ENCODE data around the gene PDE4B. TPM values are rescaled to one million over a fixed set of nuclear protein-coding genes. Genes with fewer than 3 reads are reported as not detected.

The PDE4B gene
- polyA plus RNA-seq, 1 donor, result 9.3 TPM

- Histone ChIP-seq H3K36me3 (ENCODE audit: control insufficient read depth, insufficient read depth, low read length) (no peaks in the 10 kb centered on the region), H3K4me1 (ENCODE audit: control insufficient read depth, insufficient read depth, low read length) (no peaks in the 10 kb centered on the region), H3K9me3 (ENCODE audit: control insufficient read depth, low read depth, low read length) (no peaks in the 10 kb centered on the region), H3K27ac (ENCODE audit: low read length) (no peak overlapping the region), H3K4me3 (ENCODE audit: low read length) (no peak overlapping the region), H3K27me3 (ENCODE audit: control insufficient read depth, insufficient read depth, low read length) (no peaks in the 10 kb centered on the region)
- WGBS (ENCODE audit: insufficient coverage, low lambda C conversion rate), result no CpG with 5 or more reads among the region's 1 CpG
- no peak for DNase-seq
Observed at GRCh38 chr1:65904681-65905083, 112.0 kb downstream of the PDE4B start.

- no peaks in the 10 kb centered on the region for H3K27me3 ChIP-seq (ENCODE audit: control insufficient read depth, insufficient read depth, low read length)
- no peak for DNase-seq
- no peaks in the 10 kb centered on the region for H3K4me1 ChIP-seq (ENCODE audit: control insufficient read depth, insufficient read depth, low read length)
- no CpG with 5 or more reads among the region's 2 CpGs for WGBS (ENCODE audit: insufficient coverage, low lambda C conversion rate)
- no peak overlapping the region for H3K27ac ChIP-seq (ENCODE audit: low read length)
- no peak overlapping the region for H3K4me3 ChIP-seq (ENCODE audit: low read length)
- H3K9me3 ChIP-seq (ENCODE audit: control insufficient read depth, low read depth, low read length), result no peaks in the 10 kb centered on the region
- no peaks in the 10 kb centered on the region for H3K36me3 ChIP-seq (ENCODE audit: control insufficient read depth, insufficient read depth, low read length)
Observed at GRCh38 chr1:65910432-65910831, 117.7 kb downstream of the PDE4B start.

- no peak for DNase-seq
- no peaks in the 10 kb centered on the region for H3K9me3 ChIP-seq (ENCODE audit: control insufficient read depth, low read depth, low read length)
- no peak overlapping the region for H3K4me3 ChIP-seq (ENCODE audit: low read length)
- no peaks in the 10 kb centered on the region for H3K27me3 ChIP-seq (ENCODE audit: control insufficient read depth, insufficient read depth, low read length)
- H3K36me3 ChIP-seq (ENCODE audit: control insufficient read depth, insufficient read depth, low read length), result no peaks in the 10 kb centered on the region
- H3K4me1 ChIP-seq (ENCODE audit: control insufficient read depth, insufficient read depth, low read length), result no peaks in the 10 kb centered on the region
- 100% methylated on average over 1 of the region's 2 CpGs for WGBS (ENCODE audit: insufficient coverage, low lambda C conversion rate)
- no peak overlapping the region for H3K27ac ChIP-seq (ENCODE audit: low read length)
Observed at GRCh38 chr1:65911679-65912078, 119.0 kb downstream of the PDE4B start.

- no CpG with 5 or more reads among the region's 4 CpGs for WGBS (ENCODE audit: insufficient coverage, low lambda C conversion rate)
- no peaks in the 10 kb centered on the region for H3K36me3 ChIP-seq (ENCODE audit: control insufficient read depth, insufficient read depth, low read length)
- no peaks in the 10 kb centered on the region for H3K9me3 ChIP-seq (ENCODE audit: control insufficient read depth, low read depth, low read length)
- no peaks in the 10 kb centered on the region for H3K27me3 ChIP-seq (ENCODE audit: control insufficient read depth, insufficient read depth, low read length)
- DNase-seq, result no peak
- H3K4me3 ChIP-seq (ENCODE audit: low read length), result no peak overlapping the region
- H3K4me1 ChIP-seq (ENCODE audit: control insufficient read depth, insufficient read depth, low read length), result no peaks in the 10 kb centered on the region
- H3K27ac ChIP-seq (ENCODE audit: low read length), result no peak overlapping the region
Observed at GRCh38 chr1:65918564-65918963, 125.9 kb downstream of the PDE4B start.

GRCh38 chr1:65921446-65921845 lies 128.8 kb downstream of the PDE4B start:
- no peaks in the 10 kb centered on the region for H3K9me3 ChIP-seq (ENCODE audit: control insufficient read depth, low read depth, low read length)
- no peak for DNase-seq
- no peaks in the 10 kb centered on the region for H3K36me3 ChIP-seq (ENCODE audit: control insufficient read depth, insufficient read depth, low read length)

GRCh38 chr1:65924471-65924870 lies 131.8 kb downstream of the PDE4B start:
- no peaks in the 10 kb centered on the region for H3K4me1 ChIP-seq (ENCODE audit: control insufficient read depth, insufficient read depth, low read length)
- no peak for DNase-seq
- no peak overlapping the region for H3K4me3 ChIP-seq (ENCODE audit: low read length)
- no peak overlapping the region for H3K27ac ChIP-seq (ENCODE audit: low read length)
- H3K36me3 ChIP-seq (ENCODE audit: control insufficient read depth, insufficient read depth, low read length), result no peaks in the 10 kb centered on the region
- H3K27me3 ChIP-seq (ENCODE audit: control insufficient read depth, insufficient read depth, low read length), result no peaks in the 10 kb centered on the region
- H3K9me3 ChIP-seq (ENCODE audit: control insufficient read depth, low read depth, low read length), result no peaks in the 10 kb centered on the region

More at GRCh38 chr1:65921446-65921845, 128.8 kb downstream of the PDE4B start:
- H3K27me3 ChIP-seq (ENCODE audit: control insufficient read depth, insufficient read depth, low read length), result no peaks in the 10 kb centered on the region
- no CpG with 5 or more reads among the region's 4 CpGs for WGBS (ENCODE audit: insufficient coverage, low lambda C conversion rate)
- H3K4me3 ChIP-seq (ENCODE audit: low read length), result no peak overlapping the region
- H3K4me1 ChIP-seq (ENCODE audit: control insufficient read depth, insufficient read depth, low read length), result no peaks in the 10 kb centered on the region
- no peak overlapping the region for H3K27ac ChIP-seq (ENCODE audit: low read length)

GRCh38 chr1:65938506-65938905 lies 145.8 kb downstream of the PDE4B start:
- Histone ChIP-seq H3K4me1 (ENCODE audit: control insufficient read depth, insufficient read depth, low read length) (no peaks in the 10 kb centered on the region), H3K36me3 (ENCODE audit: control insufficient read depth, insufficient read depth, low read length) (no peaks in the 10 kb centered on the region), H3K9me3 (ENCODE audit: control insufficient read depth, low read depth, low read length) (no peaks in the 10 kb centered on the region), H3K4me3 (ENCODE audit: low read length) (no peak overlapping the region), H3K27me3 (ENCODE audit: control insufficient read depth, insufficient read depth, low read length) (no peaks in the 10 kb centered on the region), H3K27ac (ENCODE audit: low read length) (no peak overlapping the region)
- no peak for DNase-seq

- DNase-seq, result no peak
- Histone ChIP-seq H3K27me3 (ENCODE audit: control insufficient read depth, insufficient read depth, low read length) (no peaks in the 10 kb centered on the region), H3K27ac (ENCODE audit: low read length) (no peak overlapping the region), H3K4me1 (ENCODE audit: control insufficient read depth, insufficient read depth, low read length) (no peaks in the 10 kb centered on the region), H3K36me3 (ENCODE audit: control insufficient read depth, insufficient read depth, low read length) (no peaks in the 10 kb centered on the region), H3K9me3 (ENCODE audit: control insufficient read depth, low read depth, low read length) (no peaks in the 10 kb centered on the region), H3K4me3 (ENCODE audit: low read length) (no peak overlapping the region)
Observed at GRCh38 chr1:65939191-65939590, 146.5 kb downstream of the PDE4B start.

- DNase-seq, result no peak
- no CpG with 5 or more reads among the region's 2 CpGs for WGBS (ENCODE audit: insufficient coverage, low lambda C conversion rate)
- Histone ChIP-seq H3K9me3 (ENCODE audit: control insufficient read depth, low read depth, low read length) (no peaks in the 10 kb centered on the region), H3K4me3 (ENCODE audit: low read length) (no peak overlapping the region), H3K4me1 (ENCODE audit: control insufficient read depth, insufficient read depth, low read length) (no peaks in the 10 kb centered on the region), H3K36me3 (ENCODE audit: control insufficient read depth, insufficient read depth, low read length) (no peaks in the 10 kb centered on the region), H3K27ac (ENCODE audit: low read length) (no peak overlapping the region), H3K27me3 (ENCODE audit: control insufficient read depth, insufficient read depth, low read length) (no peaks in the 10 kb centered on the region)
Observed at GRCh38 chr1:65939636-65940035, 146.9 kb downstream of the PDE4B start.

- H3K27ac ChIP-seq (ENCODE audit: low read length), result no peak overlapping the region
- H3K9me3 ChIP-seq (ENCODE audit: control insufficient read depth, low read depth, low read length), result no peaks in the 10 kb centered on the region
- no peak overlapping the region for H3K4me3 ChIP-seq (ENCODE audit: low read length)
- WGBS (ENCODE audit: insufficient coverage, low lambda C conversion rate), result 93% methylated on average over 4 of the region's 4 CpGs
- no peak for DNase-seq
- H3K4me1 ChIP-seq (ENCODE audit: control insufficient read depth, insufficient read depth, low read length), result no peaks in the 10 kb centered on the region
- no peaks in the 10 kb centered on the region for H3K27me3 ChIP-seq (ENCODE audit: control insufficient read depth, insufficient read depth, low read length)
- no peaks in the 10 kb centered on the region for H3K36me3 ChIP-seq (ENCODE audit: control insufficient read depth, insufficient read depth, low read length)
Observed at GRCh38 chr1:65940126-65940525, 147.4 kb downstream of the PDE4B start.

GRCh38 chr1:65942476-65942875 lies 149.8 kb downstream of the PDE4B start:
- DNase-seq, result no peak
- no peaks in the 10 kb centered on the region for H3K4me1 ChIP-seq (ENCODE audit: control insufficient read depth, insufficient read depth, low read length)
- H3K4me3 ChIP-seq (ENCODE audit: low read length), result no peak overlapping the region
- no peak overlapping the region for H3K27ac ChIP-seq (ENCODE audit: low read length)
- no peaks in the 10 kb centered on the region for H3K9me3 ChIP-seq (ENCODE audit: control insufficient read depth, low read depth, low read length)
- no peaks in the 10 kb centered on the region for H3K36me3 ChIP-seq (ENCODE audit: control insufficient read depth, insufficient read depth, low read length)
- H3K27me3 ChIP-seq (ENCODE audit: control insufficient read depth, insufficient read depth, low read length), result no peaks in the 10 kb centered on the region
- WGBS (ENCODE audit: insufficient coverage, low lambda C conversion rate), result 43% methylated on average over 1 of the region's 1 CpG
